ENCODE results near the gene PIP5K1A. TPM values are rescaled to one million over a fixed set of nuclear protein-coding genes. Genes with fewer than 3 reads are reported as not detected.

PIP5K1A gene
- total and polyA plus RNA-seq, 2 of the 8 experiments (the other 6 are each of a cell fraction or from before 2014, with no cell fraction given), result 87.5 to 105 TPM

DNA sequence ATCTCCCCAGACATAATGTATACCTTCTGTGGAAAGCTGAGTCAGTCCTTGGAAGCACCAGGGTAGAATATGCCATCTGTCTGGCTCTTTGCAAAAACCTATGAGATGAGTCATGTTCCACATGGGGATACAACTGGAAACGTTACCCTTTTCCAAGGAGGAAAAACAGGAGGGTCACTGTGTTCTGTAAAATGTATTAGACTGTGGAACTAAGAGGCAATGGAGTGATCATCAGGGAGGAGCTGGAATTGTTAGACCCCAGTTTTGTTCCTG is 40.1 kb downstream of the PIP5K1A start:
- H4K5ac ChIP-seq (ENCODE audit: insufficient read length, low read depth, low read length), result no peak overlapping the region
- WGBS, 2 experiments (ENCODE audit: extremely low coverage in 1 of 2, insufficient coverage in 1 of 2, insufficient read length in 1 of 2, insufficient replicate concordance in 2 of 2, low coverage in 1 of 2, low lambda C conversion rate in 2 of 2, missing lambda C conversion rate in 1 of 2), result 86% methylated on average over 1 of the region's 1 CpG; no CpG with 5 or more reads in 1 of the 2 experiments
- no peaks in the 10 kb centered on the region for H3K79me2 ChIP-seq (ENCODE audit: control insufficient read depth in 1 of 2, insufficient read depth in 2 of 2, low read length in 2 of 2)
- no peak overlapping the region for H3K18ac ChIP-seq (ENCODE audit: extremely low read depth, low read length)
- H3K79me1 ChIP-seq (ENCODE audit: low read depth, low read length), result no peaks in the 10 kb centered on the region
- no peak overlapping the region for H3K9ac ChIP-seq (replicated peaks in 1 of 4; ENCODE audit: extremely low read depth in 1 of 4, low read depth in 3 of 4, low read length in 3 of 4)
- H3K36me3 ChIP-seq (ENCODE audit: control insufficient read depth in 2 of 4, insufficient read depth in 4 of 4, low read length in 3 of 4), result peaks cover 45 to 93% (median 82%) of the 10 kb centered on the region in 4 experiments
- no peak overlapping the region for H3K56ac ChIP-seq (replicated peaks; ENCODE audit: insufficient read length, low read depth, low read length)
- FAIRE-seq, result no peak
- H2BK12ac ChIP-seq (ENCODE audit: low read depth, low read length), result no peak overlapping the region
- H2AK5ac ChIP-seq (ENCODE audit: low read depth, low read length), result no peak overlapping the region
- no peaks in the 10 kb centered on the region for H3K9me3 ChIP-seq (ENCODE audit: insufficient read depth in 2 of 2, low read depth in 1 of 2, low read length in 1 of 2)
- no peak overlapping the region for H2AFZ ChIP-seq (ENCODE audit: low read length)
- DNase-seq (ENCODE audit: low read depth in 1 of 2, low spot score in 2 of 2), result no peak
- H4K91ac ChIP-seq (replicated peaks; ENCODE audit: insufficient read length, low read length), result no peak overlapping the region
- POLR2A ChIA-PET (ENCODE audit: partially characterized antibody), result interaction anchor here (1.1 to 1.8 kb wide), 2 partner anchors 12 to 13 kb away, joined by 3 to 6 read pairs; no protein-coding TSS in a partner anchor
- no peak overlapping the region for H2BK5ac ChIP-seq (ENCODE audit: low read depth, low read length)
- H3K4me3 ChIP-seq (ENCODE audit: extremely low read depth in 1 of 4, insufficient read depth in 2 of 4, low read depth in 3 of 4, low read length in 4 of 4), result no peak overlapping the region
- H3K14ac ChIP-seq (ENCODE audit: insufficient read length), result no peak overlapping the region
- H3K27me3 ChIP-seq (replicated peaks in 1 of 4; ENCODE audit: control insufficient read depth in 3 of 4, extremely low read depth in 1 of 4, insufficient read depth in 3 of 4, low read length in 3 of 4), result no peaks in the 10 kb centered on the region
- H2BK20ac ChIP-seq (ENCODE audit: low read length), result no peak overlapping the region
- no peak overlapping the region for H4K8ac ChIP-seq (ENCODE audit: extremely low read depth, insufficient read depth, low read length)
- no peak overlapping the region for H3K27ac ChIP-seq (ENCODE audit: low read depth, low read length)
- H2BK120ac ChIP-seq (replicated peaks; ENCODE audit: low read depth, low read length), result no peak overlapping the region
- H2BK15ac ChIP-seq (ENCODE audit: low read length), result no peak overlapping the region
- peaks cover 0 to 3% of the 10 kb centered on the region in 2 experiments for H4K20me1 ChIP-seq (replicated peaks in 1 of 2; ENCODE audit: control insufficient read depth in 1 of 2, insufficient read depth in 2 of 2, low read length in 2 of 2)
- no peak overlapping the region for H3K23ac ChIP-seq (ENCODE audit: insufficient read length)
- no peak overlapping the region for H3K4me2 ChIP-seq (ENCODE audit: insufficient read depth in 1 of 2, low read depth in 2 of 2, low read length in 2 of 2)
- no peaks in the 10 kb centered on the region for H3K4me1 ChIP-seq (replicated peaks in 1 of 4; ENCODE audit: control insufficient read depth in 3 of 4, insufficient read depth in 4 of 4, low read length in 3 of 4)
- no peak overlapping the region for H3K4ac ChIP-seq (replicated peaks; ENCODE audit: insufficient read length, low read depth, low read length)
- CTCF ChIA-PET (ENCODE audit: partially characterized antibody), result no interaction called here
- no peaks in the 10 kb centered on the region for H3K23me2 ChIP-seq (ENCODE audit: low read depth, low read length)
- TF ChIP-seq KDM4A (IDR thresholded peaks at IDR 0.05; ENCODE audit: low read depth, low read length, severe bottlenecking) (no peak), EZH2 (IDR thresholded peaks at IDR 0.05; ENCODE audit: low read depth, low read length, severe bottlenecking) (no peak), BACH1 (IDR thresholded peaks at IDR 0.05; ENCODE audit: low read length) (no peak), POU5F1 (IDR thresholded peaks at IDR 0.05; ENCODE audit: low read depth, low read length) (no peak), RAD21 (IDR thresholded peaks at IDR 0.05 in 1 of 2, conservative IDR thresholded peaks at IDR 0.05 in 1 of 2; ENCODE audit: low read depth in 2 of 2, low read length in 2 of 2) (no peak), SIN3A (conservative IDR thresholded peaks at IDR 0.05 in 1 of 2, IDR thresholded peaks at IDR 0.05 in 1 of 2; ENCODE audit: low read depth in 1 of 2, low read length in 2 of 2) (no peak), CEBPB (IDR thresholded peaks at IDR 0.05; ENCODE audit: low read depth, low read length) (no peak), KDM1A (IDR thresholded peaks at IDR 0.05; ENCODE audit: borderline replicate concordance, low read length) (no peak), RBBP5 (IDR thresholded peaks at IDR 0.05; ENCODE audit: borderline replicate concordance, low read depth, low read length) (no peak), BCL11A (IDR thresholded peaks at IDR 0.05; ENCODE audit: low read depth in 2 of 2, low read length in 2 of 2) (no peak), RNF2 (IDR thresholded peaks at IDR 0.05; ENCODE audit: borderline replicate concordance, low read depth, low read length, missing control alignments, poor library complexity, severe bottlenecking) (no peak), MAFK (IDR thresholded peaks at IDR 0.05; ENCODE audit: low read depth, low read length) (no peak), SP2 (IDR thresholded peaks at IDR 0.05; ENCODE audit: low read length) (no peak), YY1 (IDR thresholded peaks at IDR 0.05; ENCODE audit: low read depth, low read length) (no peak)

Data from H1 (cell line).